ENCODE results near the gene SMS.

GRCh38 chrX:22025751-22026150 lies 85.2 kb downstream of the SMS start:
- TF ChIP-seq CTCF (IDR thresholded peaks at IDR 0.05; ENCODE audit: low read length) (no peak), EZH2 (IDR thresholded peaks at IDR 0.05; ENCODE audit: borderline replicate concordance, low read length) (no peak)

Data from OCI-LY1 (cell line).